Cardiac muscle cell (in vitro differentiated cells and primary cell): ENCODE measurements around the gene CFTR. TPM values are rescaled to one million over a fixed set of nuclear protein-coding genes. Genes with fewer than 3 reads are reported as not detected.

Source experiments
- DNase-seq, 2 donors: peaks; one replicate each; pipeline versions ENCODE4 v3.0.0 to v3.0.0-alpha.2; 2010 to 2017; ENCODE audit warnings: low read depth in 1 of 2, low spot score in 1 of 2
- H3K27ac ChIP-seq: fragments of 200-600 bp; sonication (generic); 2 replicates; pipeline ENCODE4 v1.5.1; 2016
- H3K27me3 ChIP-seq: fragments of 200-600 bp; sonication (generic); 2 replicates; pipeline ENCODE4 v1.6.0; 2016; ENCODE audit warnings: control low read depth
- H3K36me3 ChIP-seq: fragments of 200-600 bp; sonication (generic); 2 replicates; pipeline ENCODE4 v1.5.1; 2016; ENCODE audit warnings: control low read depth
- H3K4me1 ChIP-seq: fragments of 200-600 bp; sonication (generic); 2 replicates; pipeline ENCODE4 v1.8.1; 2017; ENCODE audit warnings: low read depth, mild to moderate bottlenecking, mixed run types
- H3K4me3 ChIP-seq: fragments of 200-600 bp; sonication (generic); 2 replicates; pipeline ENCODE4 v1.5.1; 2016; ENCODE audit warnings: mild to moderate bottlenecking
- H3K9me3 ChIP-seq: fragments of 200-600 bp; sonication (generic); 2 replicates; pipeline ENCODE4 v1.5.1; 2017; ENCODE audit warnings: low read depth, mild to moderate bottlenecking, control low read depth
- CTCF ChIP-seq: IDR thresholded peaks from 2 replicates; pipeline ENCODE4 v1.5.1; 2012; ENCODE audit warnings: low read depth, mild to moderate bottlenecking, low read length
- polyA plus RNA-seq: library from polyadenylated mRNA; unstranded; fragments of >200 nt; fragmentation: Nextera tagmentation; extraction: Ambion mirVana; gene quantifications from 2 replicates; pipeline ENCODE4 v1.2.1, GENCODE V29; 2016
- total RNA-seq: library from RNA; depleted of rRNA; stranded (reverse); fragments of >200 nt; gene quantifications from 2 replicates; pipeline ENCODE4 v1.2.3, GENCODE V29; 2016

CFTR gene
- total and polyA plus RNA-seq, 2 experiments from 2014 or later = 8.8 to 12.0 TPM

GRCh38 chr7:117661328-117661727 lies 181.5 kb downstream of the CFTR start:
- Histone ChIP-seq H3K9me3 (no peaks in the 10 kb centered on the region), H3K4me1 (peaks cover 7% of the 10 kb centered on the region), H3K27ac (no peak overlapping the region), H3K27me3 (no peaks in the 10 kb centered on the region), H3K4me3 (no peak overlapping the region), H3K36me3 (no peaks in the 10 kb centered on the region)
- TF ChIP-seq CTCF = no peak
- DNase-seq = no peak

GRCh38 chr7:117664047-117664446 lies 184.2 kb downstream of the CFTR start:
- H3K4me1 ChIP-seq = peaks cover 7% of the 10 kb centered on the region
- TF ChIP-seq CTCF = no peak
- no peaks in the 10 kb centered on the region for H3K27me3 ChIP-seq
- no peak overlapping the region for H3K4me3 ChIP-seq
- H3K9me3 ChIP-seq = no peaks in the 10 kb centered on the region
- no peak overlapping the region for H3K27ac ChIP-seq
- no peak for DNase-seq
- H3K36me3 ChIP-seq = no peaks in the 10 kb centered on the region

- H3K4me1 ChIP-seq = peaks cover 7% of the 10 kb centered on the region
- no peak overlapping the region for H3K27ac ChIP-seq
- no peak for DNase-seq
- H3K27me3 ChIP-seq = no peaks in the 10 kb centered on the region
- no peaks in the 10 kb centered on the region for H3K36me3 ChIP-seq
- TF ChIP-seq CTCF = no peak
- H3K4me3 ChIP-seq = no peak overlapping the region
- H3K9me3 ChIP-seq = no peaks in the 10 kb centered on the region
These were observed 185.5 kb downstream of the CFTR start for GRCh38 chr7:117665368-117665767.

- no peak for TF ChIP-seq CTCF
- peaks cover 7% of the 10 kb centered on the region for H3K4me1 ChIP-seq
- H3K27me3 ChIP-seq = no peaks in the 10 kb centered on the region
- no peak overlapping the region for H3K27ac ChIP-seq
- H3K36me3 ChIP-seq = no peaks in the 10 kb centered on the region
- no peak overlapping the region for H3K4me3 ChIP-seq
- DNase-seq = peak in 1 of 2 donors; percentile 56
- H3K9me3 ChIP-seq = no peaks in the 10 kb centered on the region
These were observed 186.2 kb downstream of the CFTR start for GRCh38 chr7:117666031-117666430.

GRCh38 chr7:117666689-117667088 lies 186.9 kb downstream of the CFTR start:
- Histone ChIP-seq H3K27ac (no peak overlapping the region), H3K36me3 (no peaks in the 10 kb centered on the region), H3K4me3 (no peak overlapping the region), H3K4me1 (peaks cover 7% of the 10 kb centered on the region), H3K27me3 (no peaks in the 10 kb centered on the region), H3K9me3 (no peaks in the 10 kb centered on the region)
- TF ChIP-seq CTCF = no peak
- no peak for DNase-seq

GRCh38 chr7:117667456-117667855 lies 187.6 kb downstream of the CFTR start:
- no peak overlapping the region for H3K27ac ChIP-seq
- H3K4me1 ChIP-seq = peaks cover 7% of the 10 kb centered on the region
- H3K4me3 ChIP-seq = no peak overlapping the region
- TF ChIP-seq CTCF = no peak
- no peaks in the 10 kb centered on the region for H3K36me3 ChIP-seq
- H3K9me3 ChIP-seq = no peaks in the 10 kb centered on the region
- H3K27me3 ChIP-seq = no peaks in the 10 kb centered on the region
- peak in 1 of 2 donors; percentile 37 for DNase-seq
